Fibroblast of mammary gland (primary cell): Measurements from ENCODE around the gene WDFY3.

Source experiments
- DNase-seq: peaks from one replicate; pipeline ENCODE4 v3.0.0-alpha.2; 2010; ENCODE audit warnings: low read depth
- H3K4me3 ChIP-seq: 2 replicates; pipeline ENCODE4 v1.5.1; 2011; ENCODE audit warnings: low read depth, mild to moderate bottlenecking, low read length, moderate library complexity; ENCODE audit not compliant: control insufficient read depth
- TF ChIP-seq, protein P1 (sequence below): conservative IDR thresholded peaks from 2 replicates; pipeline ENCODE4 v1.5.1; 2011; ENCODE audit warnings: low read depth, low read length, inconsistent platforms; ENCODE audit not compliant: control insufficient read depth, insufficient read depth

WDFY3 gene

DNA sequence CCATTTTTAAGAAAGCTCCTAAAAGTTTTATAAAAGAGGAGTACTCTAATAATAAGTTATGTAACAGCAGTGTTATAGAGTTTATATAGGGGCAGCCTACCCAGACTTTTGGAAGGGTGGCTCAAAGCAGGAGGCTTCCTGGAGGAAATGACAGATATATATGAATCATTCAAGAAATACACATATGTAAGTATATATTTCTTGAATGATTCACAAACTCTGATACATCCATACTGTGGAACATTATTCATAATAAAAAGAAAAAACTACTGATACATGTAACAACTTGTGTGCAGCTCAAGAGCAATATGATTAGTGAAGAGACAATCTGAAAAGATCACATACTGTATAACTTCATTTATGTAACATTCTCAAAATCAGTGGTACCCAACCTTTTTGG is 166.2 kb downstream of the WDFY3 start:
- DNase-seq, result peak; percentile 31
- no peak overlapping the region for H3K4me3 ChIP-seq

DNA sequence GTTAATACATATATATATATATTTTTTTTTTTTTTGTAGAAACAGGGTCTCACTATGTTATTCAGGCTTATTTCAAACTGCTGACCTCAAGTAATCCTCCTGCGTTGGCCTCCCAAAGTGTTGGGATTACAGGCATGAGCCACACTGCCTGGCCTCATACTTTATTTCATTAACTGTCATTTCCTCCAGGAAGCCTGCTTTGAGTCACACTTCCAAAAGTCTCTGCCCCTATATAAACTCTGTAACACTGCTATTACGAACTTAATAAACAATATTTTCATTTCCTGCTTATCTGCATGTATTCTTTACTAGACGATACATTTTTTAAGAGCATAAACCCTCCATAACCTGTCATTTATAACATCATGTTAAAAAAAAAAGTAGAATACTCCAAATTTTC is 167.2 kb downstream of the WDFY3 start:
- TF ChIP-seq, protein P1, sequence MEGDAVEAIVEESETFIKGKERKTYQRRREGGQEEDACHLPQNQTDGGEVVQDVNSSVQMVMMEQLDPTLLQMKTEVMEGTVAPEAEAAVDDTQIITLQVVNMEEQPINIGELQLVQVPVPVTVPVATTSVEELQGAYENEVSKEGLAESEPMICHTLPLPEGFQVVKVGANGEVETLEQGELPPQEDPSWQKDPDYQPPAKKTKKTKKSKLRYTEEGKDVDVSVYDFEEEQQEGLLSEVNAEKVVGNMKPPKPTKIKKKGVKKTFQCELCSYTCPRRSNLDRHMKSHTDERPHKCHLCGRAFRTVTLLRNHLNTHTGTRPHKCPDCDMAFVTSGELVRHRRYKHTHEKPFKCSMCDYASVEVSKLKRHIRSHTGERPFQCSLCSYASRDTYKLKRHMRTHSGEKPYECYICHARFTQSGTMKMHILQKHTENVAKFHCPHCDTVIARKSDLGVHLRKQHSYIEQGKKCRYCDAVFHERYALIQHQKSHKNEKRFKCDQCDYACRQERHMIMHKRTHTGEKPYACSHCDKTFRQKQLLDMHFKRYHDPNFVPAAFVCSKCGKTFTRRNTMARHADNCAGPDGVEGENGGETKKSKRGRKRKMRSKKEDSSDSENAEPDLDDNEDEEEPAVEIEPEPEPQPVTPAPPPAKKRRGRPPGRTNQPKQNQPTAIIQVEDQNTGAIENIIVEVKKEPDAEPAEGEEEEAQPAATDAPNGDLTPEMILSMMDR, result no peak
- DNase-seq, result no peak
- no peak overlapping the region for H3K4me3 ChIP-seq

More for the DNA sequence above, 166.2 kb downstream of the WDFY3 start:
- TF ChIP-seq, protein P1, result no peak

DNA sequence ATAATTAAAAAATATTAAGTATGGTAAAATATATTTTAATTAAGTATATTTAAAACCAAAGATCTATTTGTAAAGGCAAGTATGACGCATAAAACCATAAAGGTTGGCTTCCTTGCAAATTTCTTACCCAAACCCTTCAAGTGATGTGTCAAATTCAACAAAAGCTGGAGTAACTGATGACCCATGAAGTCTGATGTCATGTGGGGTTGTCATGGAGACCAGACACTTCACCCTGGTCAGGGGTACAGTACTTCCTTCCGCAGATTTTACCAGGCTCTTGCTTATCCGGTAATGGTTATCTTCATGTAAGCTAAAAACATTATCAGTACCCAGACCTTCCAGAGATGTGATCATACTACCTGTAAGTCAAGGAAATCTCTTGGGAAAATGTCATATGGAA is 170.1 kb downstream of the WDFY3 start:
- TF ChIP-seq, protein P1, result no peak

DNA sequence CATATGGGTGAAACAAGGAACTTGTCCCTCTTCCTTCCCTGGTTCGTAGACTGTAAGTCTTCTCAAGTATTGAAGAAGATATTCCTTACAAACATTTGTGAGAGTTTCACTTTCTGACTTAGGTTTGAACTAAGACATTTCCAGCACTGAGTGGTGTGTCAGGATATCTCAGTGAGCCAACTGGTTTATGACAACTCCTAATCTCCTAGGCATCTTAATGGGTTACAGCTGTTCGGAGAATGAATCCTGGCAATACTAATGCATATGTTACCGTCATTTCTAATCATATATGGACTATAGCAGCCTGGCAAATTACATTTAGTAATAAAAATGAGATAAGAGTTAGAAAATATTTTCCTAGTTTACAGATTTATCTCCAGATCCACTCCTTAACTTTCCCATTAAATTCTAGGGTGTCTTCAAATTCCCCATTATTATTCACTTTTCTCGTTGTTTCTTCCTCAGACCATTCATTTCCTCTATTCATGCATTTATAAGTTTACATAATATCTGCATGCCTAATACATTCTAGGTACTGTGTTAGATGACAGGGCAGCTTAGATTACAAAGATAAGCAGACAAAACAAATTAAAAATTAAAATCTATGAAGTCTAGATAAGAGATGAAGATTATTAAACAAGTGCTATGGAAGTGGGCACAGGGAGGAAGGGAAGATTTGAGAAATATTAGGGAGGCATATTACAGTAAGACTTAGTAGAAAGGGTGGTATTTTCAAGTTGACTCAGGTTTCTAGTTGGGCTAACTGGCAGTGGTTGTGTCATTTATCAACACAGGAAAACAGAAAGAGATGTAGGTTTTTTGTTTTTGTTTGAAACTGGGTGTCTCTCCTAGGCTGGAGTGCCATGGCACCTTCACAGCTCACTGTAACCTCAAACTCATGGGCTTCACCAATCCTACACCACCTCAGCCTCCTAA is 173.9 kb downstream of the WDFY3 start:
- DNase-seq, result peak; percentile 75
- TF ChIP-seq, protein P1, result no peak

More for the DNA sequence above, 170.1 kb downstream of the WDFY3 start:
- no peak overlapping the region for H3K4me3 ChIP-seq
- DNase-seq, result no peak

DNA sequence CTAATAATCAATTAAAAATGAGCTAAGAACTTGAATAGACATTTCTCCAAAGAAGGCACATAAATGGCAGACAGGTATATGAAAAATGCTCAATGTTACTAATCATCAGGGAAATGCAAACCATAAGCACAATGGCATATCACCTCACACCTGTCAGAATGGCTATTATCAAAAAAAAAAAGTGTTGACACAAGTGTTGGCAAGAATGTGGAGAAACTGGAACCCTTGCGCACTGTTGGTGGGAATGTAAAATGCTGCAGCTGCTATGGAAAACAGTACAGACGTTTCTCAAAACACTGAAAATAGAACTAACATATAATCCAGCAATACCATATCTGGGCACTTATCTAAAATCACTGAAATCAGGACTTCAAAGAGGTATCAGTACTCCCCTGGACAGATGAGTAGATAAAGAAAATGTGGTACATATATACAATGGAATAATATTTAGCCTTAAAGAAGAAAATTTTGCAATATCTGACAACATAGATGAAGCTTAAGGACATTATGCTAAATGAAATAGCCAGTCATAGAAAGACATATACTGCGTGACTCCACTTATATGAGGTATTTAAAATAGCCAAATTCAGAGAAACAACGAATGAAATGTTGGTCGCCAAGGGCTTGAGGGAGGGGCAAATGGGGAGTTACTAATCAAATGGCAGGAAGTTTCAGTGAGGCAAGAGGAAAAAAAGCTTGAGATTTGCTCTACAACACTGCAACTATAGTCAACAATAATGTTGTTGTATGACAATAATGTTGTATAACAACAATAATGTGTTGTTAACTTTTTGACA is 175.5 kb downstream of the WDFY3 start:
- DNase-seq, result no peak
- TF ChIP-seq, protein P1, result no peak
- no peak overlapping the region for H3K4me3 ChIP-seq

More for the DNA sequence above, 173.9 kb downstream of the WDFY3 start:
- no peak overlapping the region for H3K4me3 ChIP-seq

DNA sequence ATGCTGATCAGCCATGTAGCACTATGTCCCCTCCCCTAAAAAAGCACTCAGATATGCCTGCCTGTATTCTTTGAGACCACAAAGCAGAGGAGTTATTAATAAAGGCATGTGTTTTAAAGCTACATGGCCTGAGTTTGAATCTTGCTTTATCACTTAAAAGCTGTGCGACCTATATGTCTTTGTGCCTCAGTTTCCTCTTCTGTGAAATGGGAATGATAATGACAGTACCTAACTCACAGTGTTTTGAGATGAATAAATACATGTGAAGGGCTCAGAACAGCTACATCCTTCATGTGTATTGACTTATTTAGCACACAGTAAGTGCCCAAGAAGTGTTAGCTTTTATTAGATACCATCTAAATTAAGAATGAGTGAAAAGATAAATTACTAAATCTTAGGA is 180.0 kb downstream of the WDFY3 start:
- no peak overlapping the region for H3K4me3 ChIP-seq
- no peak for DNase-seq
- TF ChIP-seq, protein P1, result no peak
